ENCODE data around the gene ELMO2.

DNA sequence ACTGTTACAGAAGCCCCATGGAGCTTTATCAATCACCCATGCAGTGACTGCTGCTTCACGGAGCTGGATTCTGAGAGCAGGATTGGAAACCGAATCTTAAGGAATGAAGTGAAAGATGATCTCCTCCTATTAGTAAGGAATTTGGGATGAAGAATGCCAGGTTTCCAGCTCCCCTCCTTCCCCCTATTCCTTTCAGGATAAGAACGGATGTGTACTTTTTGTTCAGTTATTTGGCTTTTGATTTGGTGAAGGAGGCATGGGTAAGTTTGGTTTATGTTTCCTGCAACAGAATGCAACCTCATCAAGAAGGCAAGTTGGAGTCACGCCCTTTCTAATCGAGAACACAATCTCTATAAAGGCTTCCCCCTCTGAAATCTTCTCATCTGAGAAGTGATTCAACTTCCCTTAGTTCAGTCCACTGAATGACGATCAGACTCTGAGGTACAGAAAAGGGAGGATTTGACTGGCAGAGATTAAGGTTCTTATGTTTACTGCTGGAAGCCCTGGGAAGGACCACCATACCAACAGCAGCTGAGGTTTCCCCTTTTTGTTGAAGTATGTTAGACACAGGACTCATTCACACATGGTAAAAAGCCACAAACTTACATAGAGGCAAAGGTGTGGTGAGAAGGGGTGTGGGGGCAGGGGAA, 5.5 kb downstream of the ELMO2 start:
- TF ChIP-seq CTCF (conservative IDR thresholded peaks at IDR 0.05; ENCODE audit: low read depth, low read length) (no peak), EZH2 (IDR thresholded peaks at IDR 0.05; ENCODE audit: borderline replicate concordance, low read depth, low read length, poor library complexity, severe bottlenecking) (no peak)

Data from A673 (cell line).